HL-60 (cell line): Measurements from ENCODE around the gene EDN3.

ENCODE experiments used
- CTCF ChIP-seq: IDR thresholded peaks from one replicate; pipeline ENCODE4 v1.5.1; 2011; ENCODE audit warnings: low read length, control low read depth, inconsistent platforms; ENCODE audit not compliant: insufficient read depth
- GABPA ChIP-seq: IDR thresholded peaks from 2 replicates; pipeline ENCODE4 v1.6.1; 2012; ENCODE audit warnings: low read depth
- POLR2AphosphoS5 ChIP-seq: IDR thresholded peaks from 2 replicates; pipeline ENCODE4 v1.6.1; 2012; ENCODE audit warnings: low read depth
- REST ChIP-seq: IDR thresholded peaks from 2 replicates; pipeline ENCODE4 v1.6.1; 2012; ENCODE audit warnings: low read depth; ENCODE audit not compliant: insufficient replicate concordance

- no peak for TF ChIP-seq GABPA
- TF ChIP-seq CTCF = no peak
- no peak for TF ChIP-seq REST
- no peak for TF ChIP-seq POLR2AphosphoS5
These were observed 472 bp upstream of the EDN3 start for GRCh38 chr20:59299945-59300332.
